Mesenchymal stem cell (in vitro differentiated cells and primary cell): ENCODE results near the gene RSPO1.

Source experiments
- DNase-seq: peaks from one replicate; pipeline ENCODE4 v3.0.0-alpha.2; 2013
- H2AFZ ChIP-seq: one replicate; pipeline ENCODE4 v1.6.1; 2013; ENCODE audit warnings: low read depth, mild to moderate bottlenecking, control low read depth, inconsistent platforms, low read length, moderate library complexity
- H2AK5ac ChIP-seq: 2 replicates; pipeline ENCODE4 v1.6.1; 2013; ENCODE audit warnings: low read length, moderate library complexity, mild to moderate bottlenecking, inconsistent platforms; ENCODE audit not compliant: severe bottlenecking
- H2BK120ac ChIP-seq: one replicate; pipeline ENCODE4 v1.6.1; 2013; ENCODE audit warnings: low read depth, mild to moderate bottlenecking, inconsistent platforms, low read length, moderate library complexity
- H2BK12ac ChIP-seq, 2 experiments: one replicate each; pipeline ENCODE4 v1.6.1; 2013; ENCODE audit warnings: inconsistent platforms in 2 of 2, low read length in 2 of 2, mild to moderate bottlenecking in 2 of 2, moderate library complexity in 2 of 2, control low read depth in 1 of 2
- H2BK15ac ChIP-seq: one replicate; pipeline ENCODE4 v1.6.1; 2013; ENCODE audit warnings: mild to moderate bottlenecking, low read depth, inconsistent platforms; ENCODE audit not compliant: poor library complexity, severe bottlenecking
- H2BK5ac ChIP-seq: 2 replicates; pipeline ENCODE4 v1.6.1; 2013; ENCODE audit warnings: low read depth, mild to moderate bottlenecking, low read length, control low read depth, inconsistent platforms; ENCODE audit not compliant: poor library complexity, severe bottlenecking
- H3K14ac ChIP-seq, 2 experiments: one replicate each; pipeline ENCODE4 v1.6.1; 2013; ENCODE audit warnings: inconsistent platforms in 2 of 2, low read length in 2 of 2, control low read depth in 1 of 2, mild to moderate bottlenecking in 1 of 2, moderate library complexity in 1 of 2
- H3K18ac ChIP-seq, 2 experiments: one replicate each; pipeline ENCODE4 v1.6.1; 2013; ENCODE audit warnings: inconsistent platforms in 2 of 2, low read length in 2 of 2, control low read depth in 1 of 2, low read depth in 1 of 2, mild to moderate bottlenecking in 1 of 2
- H3K23ac ChIP-seq, 2 experiments: one replicate each; pipeline ENCODE4 v1.6.1; 2013; ENCODE audit warnings: inconsistent platforms in 2 of 2, low read length in 2 of 2, mild to moderate bottlenecking in 2 of 2, moderate library complexity in 2 of 2, control low read depth in 1 of 2
- H3K27ac ChIP-seq: 2 replicates; pipeline ENCODE4 v1.5.1; 2013; ENCODE audit warnings: mild to moderate bottlenecking, moderate library complexity, low read length, control low read depth, inconsistent platforms; ENCODE audit not compliant: poor library complexity, severe bottlenecking
- H3K27me3 ChIP-seq, 2 experiments: 2 replicates each; pipeline versions ENCODE4 v1.6.1 to v1.7.0; 2013; ENCODE audit warnings: low read length in 2 of 2, mild to moderate bottlenecking in 2 of 2, moderate library complexity in 2 of 2, control low read depth in 1 of 2, inconsistent platforms in 1 of 2; ENCODE audit not compliant: control insufficient read depth in 1 of 2, insufficient read depth in 1 of 2
- H3K36me3 ChIP-seq, 2 experiments: 2 replicates each; pipeline versions ENCODE4 v1.6.1 to v1.7.0; 2013; ENCODE audit warnings: low read length in 2 of 2, control low read depth in 1 of 2, inconsistent platforms in 1 of 2, low read depth in 1 of 2, mild to moderate bottlenecking in 1 of 2; ENCODE audit not compliant: insufficient read depth in 2 of 2, control insufficient read depth in 1 of 2
- H3K4ac ChIP-seq, 2 experiments: one replicate each; pipeline ENCODE4 v1.6.1; 2013; ENCODE audit warnings: inconsistent platforms in 2 of 2, low read length in 2 of 2, mild to moderate bottlenecking in 2 of 2, moderate library complexity in 2 of 2, control low read depth in 1 of 2, low read depth in 1 of 2
- H3K4me1 ChIP-seq: 2 replicates; pipeline ENCODE4 v1.6.1; 2013; ENCODE audit warnings: low read depth, low read length, control low read depth; ENCODE audit not compliant: control insufficient read depth, insufficient read depth
- H3K4me2 ChIP-seq: 2 replicates; pipeline ENCODE4 v1.6.1; 2013; ENCODE audit warnings: low read length, mild to moderate bottlenecking, inconsistent platforms; ENCODE audit not compliant: poor library complexity, severe bottlenecking
- H3K4me3 ChIP-seq, 2 experiments: 2 replicates each; pipeline versions ENCODE4 v1.5.1 to v1.7.0; 2013; ENCODE audit warnings: low read length in 2 of 2, mild to moderate bottlenecking in 2 of 2, control low read depth in 1 of 2, low read depth in 1 of 2; ENCODE audit not compliant: insufficient read depth in 1 of 2
- H3K79me1 ChIP-seq: replicated peaks from 2 replicates; pipeline ENCODE4 v1.6.1; 2013; ENCODE audit warnings: mild to moderate bottlenecking, control low read depth, low read length, inconsistent platforms; ENCODE audit not compliant: poor library complexity, severe bottlenecking
- H3K9ac ChIP-seq: 2 replicates; pipeline ENCODE4 v1.7.0; 2013; ENCODE audit warnings: mild to moderate bottlenecking, low read length, moderate library complexity
- H3K9me3 ChIP-seq: 2 replicates; pipeline ENCODE4 v1.7.0; 2013; ENCODE audit warnings: mild to moderate bottlenecking, low read length; ENCODE audit not compliant: control insufficient read depth
- H4K8ac ChIP-seq: one replicate; pipeline ENCODE4 v1.6.1; 2013; ENCODE audit warnings: inconsistent platforms, mild to moderate bottlenecking, low read length, moderate library complexity
- H4K91ac ChIP-seq: one replicate; pipeline ENCODE4 v1.6.1; 2013; ENCODE audit warnings: mild to moderate bottlenecking, low read length, inconsistent platforms
- WGBS: methylation state at CpG from one replicate; pipeline ENCODE4 v1.1.7; 2013; ENCODE audit warnings: mixed read lengths; 5-methylcytosine and 5-hydroxymethylcytosine counted together

The RSPO1 gene

DNA sequence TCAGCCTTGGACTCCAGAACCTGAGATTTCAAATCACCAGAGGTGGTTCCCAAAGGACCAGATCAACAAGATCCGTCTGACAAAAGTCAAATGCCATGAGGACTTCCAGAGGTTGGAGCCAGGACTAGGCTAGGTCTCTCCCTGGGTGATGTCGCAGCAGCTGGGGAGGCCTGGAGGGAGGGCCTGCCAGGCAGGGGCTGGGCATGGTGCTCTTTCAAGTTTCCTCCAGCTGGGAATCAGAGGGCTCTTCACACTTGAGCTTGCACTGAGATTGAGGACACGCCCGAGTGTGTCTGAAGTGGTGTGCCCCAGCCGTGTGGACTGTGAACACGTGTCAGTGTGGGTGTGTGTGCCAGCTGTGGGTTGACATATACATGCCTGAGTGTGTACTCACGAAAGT, 21.3 kb upstream of the RSPO1 start:
- Histone ChIP-seq H3K4me3 (no peak overlapping the region), H2AK5ac (no peak overlapping the region), H3K27ac (no peak overlapping the region), H3K9ac (no peak overlapping the region), H2BK120ac (no peak overlapping the region), H3K14ac (no peak overlapping the region), H3K27me3 (peaks cover 30 to 67% of the 10 kb centered on the region in 2 experiments), H3K9me3 (no peaks in the 10 kb centered on the region), H3K18ac (no peak overlapping the region), H3K4me2 (no peak overlapping the region), H3K79me1 (no peaks in the 10 kb centered on the region), H3K4me1 (no peaks in the 10 kb centered on the region), H3K23ac (no peak overlapping the region), H2BK12ac (no peak overlapping the region), H3K36me3 (no peaks in the 10 kb centered on the region), H2BK15ac (no peak overlapping the region), H4K8ac (no peak overlapping the region), H4K91ac (no peak overlapping the region), H2AFZ (no peak overlapping the region), H3K4ac (no peak overlapping the region), H2BK5ac (no peak overlapping the region)
- no peak for DNase-seq
- 80% methylated on average over 7 of the region's 7 CpGs for WGBS

GRCh38 chr1:37655274-37655673, 20.6 kb upstream of the RSPO1 start:
- Histone ChIP-seq H3K9ac (no peak overlapping the region), H2BK12ac (no peak overlapping the region), H3K23ac (no peak overlapping the region), H3K4me3 (no peak overlapping the region), H3K9me3 (no peaks in the 10 kb centered on the region), H3K14ac (no peak overlapping the region), H2AFZ (no peak overlapping the region), H2BK15ac (no peak overlapping the region), H3K27me3 (peaks cover 23 to 65% of the 10 kb centered on the region in 2 experiments), H3K4ac (no peak overlapping the region), H4K8ac (no peak overlapping the region), H2BK5ac (no peak overlapping the region), H4K91ac (no peak overlapping the region), H2AK5ac (no peak overlapping the region), H3K4me1 (no peaks in the 10 kb centered on the region), H3K4me2 (no peak overlapping the region), H2BK120ac (no peak overlapping the region), H3K18ac (no peak overlapping the region), H3K36me3 (no peaks in the 10 kb centered on the region), H3K79me1 (no peaks in the 10 kb centered on the region), H3K27ac (no peak overlapping the region)
- no peak for DNase-seq

GRCh38 chr1:37653906-37654305, 19.2 kb upstream of the RSPO1 start:
- Histone ChIP-seq H3K14ac (no peak overlapping the region), H2AK5ac (no peak overlapping the region), H3K79me1 (no peaks in the 10 kb centered on the region), H2BK120ac (no peak overlapping the region), H3K4me1 (no peaks in the 10 kb centered on the region), H3K23ac (no peak overlapping the region), H2BK5ac (no peak overlapping the region), H3K27me3 (peaks cover 27 to 60% of the 10 kb centered on the region in 2 experiments), H3K27ac (no peak overlapping the region), H2AFZ (no peak overlapping the region), H2BK12ac (no peak overlapping the region), H3K36me3 (no peaks in the 10 kb centered on the region), H3K4ac (no peak overlapping the region), H3K9ac (no peak overlapping the region), H2BK15ac (no peak overlapping the region), H4K8ac (no peak overlapping the region), H3K18ac (no peak overlapping the region), H3K4me3 (no peak overlapping the region), H3K4me2 (no peak overlapping the region), H3K9me3 (no peaks in the 10 kb centered on the region), H4K91ac (no peak overlapping the region)
- 74% methylated on average over 3 of the region's 5 CpGs for WGBS
- no peak for DNase-seq

DNA sequence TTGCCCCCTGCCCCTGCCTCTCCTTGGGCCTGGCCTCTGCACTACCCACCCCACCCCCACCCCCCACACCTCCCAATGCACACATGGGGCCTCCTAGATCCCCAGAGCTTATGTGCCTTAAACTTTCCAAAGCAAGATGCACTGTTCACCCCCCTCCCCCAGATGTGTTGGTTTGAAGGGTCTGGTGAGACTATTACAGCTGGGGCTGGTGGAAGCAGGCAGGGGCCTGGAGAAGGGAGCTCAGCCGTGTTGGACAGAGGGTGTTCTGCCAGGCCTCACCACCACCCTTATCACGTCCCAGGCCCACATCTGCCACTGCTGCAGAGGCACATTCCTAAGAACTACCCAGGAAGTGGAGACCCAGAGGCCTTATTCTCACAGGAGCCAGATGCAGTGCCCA, 18.3 kb upstream of the RSPO1 start:
- H3K9ac ChIP-seq = no peak overlapping the region
- no peaks in the 10 kb centered on the region for H3K79me1 ChIP-seq
- 50% methylated on average over 1 of the region's 2 CpGs for WGBS
- no peak overlapping the region for H3K14ac ChIP-seq
- peaks cover 23 to 57% of the 10 kb centered on the region in 2 experiments for H3K27me3 ChIP-seq
- H2BK5ac ChIP-seq = no peak overlapping the region
- no peak for DNase-seq
- H4K8ac ChIP-seq = no peak overlapping the region
- no peak overlapping the region for H3K27ac ChIP-seq
- no peak overlapping the region for H4K91ac ChIP-seq
- no peak overlapping the region for H3K18ac ChIP-seq
- H3K4me1 ChIP-seq = no peaks in the 10 kb centered on the region
- H2AK5ac ChIP-seq = no peak overlapping the region
- no peak overlapping the region for H3K4ac ChIP-seq
- no peak overlapping the region for H2BK15ac ChIP-seq
- H2BK12ac ChIP-seq = no peak overlapping the region
- H3K23ac ChIP-seq = no peak overlapping the region
- no peaks in the 10 kb centered on the region for H3K9me3 ChIP-seq
- H2BK120ac ChIP-seq = no peak overlapping the region
- H3K4me2 ChIP-seq = no peak overlapping the region
- no peak overlapping the region for H3K4me3 ChIP-seq
- H2AFZ ChIP-seq = no peak overlapping the region
- no peaks in the 10 kb centered on the region for H3K36me3 ChIP-seq
